ENCODE measurements around the gene KRTAP13-2. TPM values are rescaled to one million over a fixed set of nuclear protein-coding genes. Genes with fewer than 3 reads are reported as not detected.

Gene KRTAP13-2
- total RNA-seq, 1 experiment from 2014 or later, result not detected

DNA sequence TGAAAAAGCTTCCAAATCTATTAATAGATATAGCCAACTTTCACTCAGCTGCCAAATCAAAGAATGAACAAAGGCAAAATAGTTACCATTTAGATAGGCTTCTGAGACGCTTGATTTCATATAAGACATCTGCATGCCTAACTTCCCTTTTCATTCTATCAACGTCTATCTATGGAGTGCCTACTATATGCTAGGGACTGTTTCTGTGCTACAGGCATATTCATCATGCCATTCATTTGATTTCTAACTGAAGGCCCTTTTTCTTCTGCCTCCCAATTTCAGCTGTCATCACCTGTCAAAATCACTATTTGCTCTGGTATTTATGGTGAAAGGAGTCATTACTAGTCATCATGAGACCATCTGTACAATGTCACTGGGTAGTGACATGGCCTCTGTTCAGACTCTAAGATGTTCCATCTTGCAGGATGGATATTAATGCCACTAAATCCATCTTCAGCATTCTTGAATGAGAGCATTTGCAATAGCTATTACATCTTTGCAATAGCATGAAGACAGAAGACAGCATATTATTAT lies 19.5 kb upstream of the KRTAP13-2 start:
- DNase-seq, result no peak
- H3K36me3 Mint-ChIP-seq (ENCODE audit: insufficient read depth, unreplicated experiment), result no peaks in the 10 kb centered on the region
- H3K27ac Mint-ChIP-seq (ENCODE audit: unreplicated experiment), result no peak overlapping the region
- intact Hi-C loops (cut with micrococcal nuclease; ENCODE audit: unreplicated experiment), result no loop called here
- BruUV-seq (replicated peaks), result no TSS peak
- TF ChIP-seq, protein P1, sequence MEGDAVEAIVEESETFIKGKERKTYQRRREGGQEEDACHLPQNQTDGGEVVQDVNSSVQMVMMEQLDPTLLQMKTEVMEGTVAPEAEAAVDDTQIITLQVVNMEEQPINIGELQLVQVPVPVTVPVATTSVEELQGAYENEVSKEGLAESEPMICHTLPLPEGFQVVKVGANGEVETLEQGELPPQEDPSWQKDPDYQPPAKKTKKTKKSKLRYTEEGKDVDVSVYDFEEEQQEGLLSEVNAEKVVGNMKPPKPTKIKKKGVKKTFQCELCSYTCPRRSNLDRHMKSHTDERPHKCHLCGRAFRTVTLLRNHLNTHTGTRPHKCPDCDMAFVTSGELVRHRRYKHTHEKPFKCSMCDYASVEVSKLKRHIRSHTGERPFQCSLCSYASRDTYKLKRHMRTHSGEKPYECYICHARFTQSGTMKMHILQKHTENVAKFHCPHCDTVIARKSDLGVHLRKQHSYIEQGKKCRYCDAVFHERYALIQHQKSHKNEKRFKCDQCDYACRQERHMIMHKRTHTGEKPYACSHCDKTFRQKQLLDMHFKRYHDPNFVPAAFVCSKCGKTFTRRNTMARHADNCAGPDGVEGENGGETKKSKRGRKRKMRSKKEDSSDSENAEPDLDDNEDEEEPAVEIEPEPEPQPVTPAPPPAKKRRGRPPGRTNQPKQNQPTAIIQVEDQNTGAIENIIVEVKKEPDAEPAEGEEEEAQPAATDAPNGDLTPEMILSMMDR (IDR thresholded peaks at IDR 0.05; ENCODE audit: unreplicated experiment), result no peak
- CTCF ChIA-PET, result no interaction called here
- no peaks in the 10 kb centered on the region for H3K27me3 Mint-ChIP-seq (ENCODE audit: unreplicated experiment)
- H3K9me3 Mint-ChIP-seq (ENCODE audit: low read depth, unreplicated experiment), result peaks cover 2% of the 10 kb centered on the region
- H3K4me1 Mint-ChIP-seq (ENCODE audit: low read depth, unreplicated experiment), result no peaks in the 10 kb centered on the region
- H3K4me3 Mint-ChIP-seq (ENCODE audit: low read depth, unreplicated experiment), result no peak overlapping the region

DNA sequence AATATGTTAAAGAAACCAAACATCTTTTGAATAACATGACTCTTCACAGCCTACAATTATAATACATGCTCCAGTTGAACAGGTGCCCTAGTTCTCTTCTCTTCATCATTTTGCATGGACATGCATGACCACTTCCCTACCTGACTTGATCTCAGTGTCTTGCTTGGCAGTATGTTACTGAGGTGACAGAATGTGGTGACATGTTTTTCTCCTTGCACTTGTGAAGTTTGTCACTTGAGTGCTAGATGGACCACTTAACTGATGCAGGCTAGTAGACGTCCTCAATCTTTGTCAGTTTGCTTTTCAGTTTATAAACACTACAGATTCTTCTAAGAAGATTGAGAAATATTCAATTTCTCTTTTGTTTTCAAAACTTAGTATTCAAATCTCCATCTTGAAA lies 10.1 kb upstream of the KRTAP13-2 start:
- Mint-ChIP-seq H3K4me3 (ENCODE audit: low read depth, unreplicated experiment) (no peak overlapping the region), H3K27ac (ENCODE audit: unreplicated experiment) (no peak overlapping the region), H3K9me3 (ENCODE audit: low read depth, unreplicated experiment) (peaks cover 7% of the 10 kb centered on the region), H3K36me3 (ENCODE audit: insufficient read depth, unreplicated experiment) (no peaks in the 10 kb centered on the region), H3K4me1 (ENCODE audit: low read depth, unreplicated experiment) (no peaks in the 10 kb centered on the region), H3K27me3 (ENCODE audit: unreplicated experiment) (no peaks in the 10 kb centered on the region)
- intact Hi-C loops (cut with micrococcal nuclease; ENCODE audit: unreplicated experiment), result no loop called here
- TF ChIP-seq, protein P1 (IDR thresholded peaks at IDR 0.05; ENCODE audit: unreplicated experiment), result no peak
- no TSS peak for BruUV-seq (replicated peaks)
- CTCF ChIA-PET, result no interaction called here
- no peak for DNase-seq

DNA sequence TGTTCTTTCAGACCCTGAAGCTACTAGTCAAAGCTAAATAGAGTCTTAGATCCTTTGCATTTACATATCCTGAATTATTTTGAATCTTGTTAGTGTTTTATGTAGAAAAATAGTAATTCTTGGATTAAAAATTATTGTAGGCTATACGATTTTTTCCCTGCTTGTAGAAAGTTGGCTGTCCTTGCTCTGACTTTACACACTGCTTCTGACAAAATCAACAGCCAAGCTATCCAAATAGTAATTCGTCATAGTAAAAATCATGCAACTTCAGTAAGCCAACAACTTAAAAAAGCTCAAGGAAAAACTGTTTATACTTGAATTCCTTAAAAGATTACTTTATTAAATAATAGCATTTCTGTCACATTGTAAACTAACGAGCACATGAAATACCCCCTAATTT lies 16.2 kb downstream of the KRTAP13-2 start:
- Mint-ChIP-seq H3K27ac (ENCODE audit: unreplicated experiment) (no peak overlapping the region), H3K27me3 (ENCODE audit: unreplicated experiment) (peaks cover 18% of the 10 kb centered on the region), H3K9me3 (ENCODE audit: low read depth, unreplicated experiment) (peaks cover 3% of the 10 kb centered on the region), H3K4me1 (ENCODE audit: low read depth, unreplicated experiment) (no peaks in the 10 kb centered on the region), H3K36me3 (ENCODE audit: insufficient read depth, unreplicated experiment) (no peaks in the 10 kb centered on the region), H3K4me3 (ENCODE audit: low read depth, unreplicated experiment) (no peak overlapping the region)
- CTCF ChIA-PET, result interaction anchor here (0.5 kb wide), 1 partner anchor 9 kb away, joined by 5 read pairs; no protein-coding TSS in a partner anchor
- TF ChIP-seq, protein P1 (IDR thresholded peaks at IDR 0.05; ENCODE audit: unreplicated experiment), result no peak
- no TSS peak for BruUV-seq (replicated peaks)
- intact Hi-C loops (cut with micrococcal nuclease; ENCODE audit: unreplicated experiment), result no loop called here
- DNase-seq, result no peak

DNA sequence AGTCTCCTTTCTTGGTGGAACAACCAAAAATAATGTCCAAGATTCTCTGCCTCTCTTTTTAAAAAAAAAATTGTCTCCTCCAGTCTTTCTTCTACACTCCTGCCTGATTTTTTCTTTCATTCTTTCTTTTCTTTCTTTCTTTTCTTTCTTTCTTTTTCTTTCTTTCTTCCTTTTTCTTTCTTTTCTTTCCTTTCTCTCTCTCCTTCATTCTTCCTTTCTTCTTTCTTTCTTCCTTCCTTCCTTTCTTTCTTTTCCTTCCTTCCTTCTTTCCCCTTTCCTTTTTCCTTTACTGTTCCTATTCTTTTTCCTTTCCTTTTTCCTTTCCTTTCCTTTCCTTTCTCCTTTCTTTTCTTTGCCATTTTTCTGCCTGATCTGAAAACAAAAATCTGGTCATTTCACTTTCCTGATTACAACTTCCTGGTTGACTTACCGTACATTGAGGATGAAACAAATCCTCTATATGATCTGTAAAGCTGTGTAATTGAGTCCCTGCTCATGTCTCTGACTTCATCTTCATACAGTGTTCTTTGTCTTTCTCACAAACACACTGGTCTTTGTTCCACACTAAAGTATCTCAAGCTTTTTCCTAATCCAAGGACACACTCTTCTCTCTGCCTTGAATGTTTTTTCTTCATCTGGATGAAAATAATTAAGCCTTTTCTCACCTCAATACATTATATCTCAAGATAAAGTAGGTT lies 17.6 kb downstream of the KRTAP13-2 start:
- no peaks in the 10 kb centered on the region for H3K4me1 Mint-ChIP-seq (ENCODE audit: low read depth, unreplicated experiment)
- BruUV-seq (replicated peaks), result no TSS peak
- no peak overlapping the region for H3K4me3 Mint-ChIP-seq (ENCODE audit: low read depth, unreplicated experiment)
- peaks cover 18% of the 10 kb centered on the region for H3K27me3 Mint-ChIP-seq (ENCODE audit: unreplicated experiment)
- CTCF ChIA-PET, result no interaction called here
- TF ChIP-seq, protein P1 (IDR thresholded peaks at IDR 0.05; ENCODE audit: unreplicated experiment), result no peak
- H3K27ac Mint-ChIP-seq (ENCODE audit: unreplicated experiment), result no peak overlapping the region
- no peaks in the 10 kb centered on the region for H3K36me3 Mint-ChIP-seq (ENCODE audit: insufficient read depth, unreplicated experiment)
- peaks cover 3% of the 10 kb centered on the region for H3K9me3 Mint-ChIP-seq (ENCODE audit: low read depth, unreplicated experiment)
- no peak for DNase-seq
- intact Hi-C loops (cut with micrococcal nuclease; ENCODE audit: unreplicated experiment), result no loop called here
